ENCODE measurements around the gene NOL4L. TPM values are rescaled to one million over a fixed set of nuclear protein-coding genes. Genes with fewer than 3 reads are reported as not detected.

The NOL4L gene
- total and polyA plus RNA-seq, 2 experiments from 2014 or later = 38.8 to 39.2 TPM

- H3K9me2 ChIP-seq (ENCODE audit: insufficient read depth) = no peaks in the 10 kb centered on the region
- Mint-ChIP-seq H3K4me3 (no peak overlapping the region), H3K27ac (no peak overlapping the region), H3K9me3 (no peaks in the 10 kb centered on the region), H3K36me3 (ENCODE audit: low read depth) (no peaks in the 10 kb centered on the region; the same call in 2 of the 3 replicates), H3K27me3 (ENCODE audit: insufficient read depth, low read depth, poor library complexity) (peaks cover 24% of the 10 kb centered on the region), H3K4me1 (peaks cover 31% of the 10 kb centered on the region)
- H2AFZ ChIP-seq = peak overlapping the region; percentile 21; the same call in 1 of the 2 replicates
- ATAC-seq (no peak), DNase-seq (ENCODE audit: low spot score) (no peak)
- peaks cover 22% of the 10 kb centered on the region for H3K27me3 ChIP-seq (ENCODE audit: insufficient read depth)
- H3K4me2 ChIP-seq = no peak overlapping the region
- TF ChIP-seq STAT1 (IDR thresholded peaks at IDR 0.05; ENCODE audit: unreplicated experiment) = no peak
- no peak for TF ChIP-seq JUNB (IDR thresholded peaks at IDR 0.05; ENCODE audit: unreplicated experiment)
- no peak for TF ChIP-seq REST (IDR thresholded peaks at IDR 0.05; ENCODE audit: unreplicated experiment)
- no peak for TF ChIP-seq ZNF462 (CRISPR knock-in tag; IDR thresholded peaks at IDR 0.05)
- H3K4me1 ChIP-seq (ENCODE audit: insufficient read depth) = peaks cover 29% of the 10 kb centered on the region
- H3K4me3 ChIP-seq = no peak overlapping the region
- H3K79me2 ChIP-seq (replicated peaks; ENCODE audit: insufficient read depth) = no peaks in the 10 kb centered on the region
- peaks cover 15% of the 10 kb centered on the region for H4K20me1 ChIP-seq (replicated peaks; ENCODE audit: insufficient read depth)
- peaks cover 21% of the 10 kb centered on the region for H3F3A ChIP-seq (replicated peaks; ENCODE audit: low read depth)
- H3K36me3 ChIP-seq (ENCODE audit: insufficient read depth) = no peaks in the 10 kb centered on the region
- no peak overlapping the region for H3K27ac ChIP-seq (ENCODE audit: low read depth)
These were observed 43.5 kb downstream of the NOL4L start for GRCh38 chr20:32541323-32542258.

Measured in GM23338 (cell line).